ENCODE results near the gene TEP1. TPM values are rescaled to one million over a fixed set of nuclear protein-coding genes. Genes with fewer than 3 reads are reported as not detected.

The TEP1 gene
- total and polyA plus RNA-seq, 2 of the 8 experiments (the other 6 are each of a cell fraction or from before 2014, with no cell fraction given) = 6.9 to 10.7 TPM

GRCh38 chr14:20365928-20366327 lies 47.4 kb downstream of the TEP1 start:
- H2AK5ac ChIP-seq (ENCODE audit: low read depth, low read length) = no peak overlapping the region
- H3K4me3 ChIP-seq (ENCODE audit: extremely low read depth in 1 of 4, insufficient read depth in 2 of 4, low read depth in 3 of 4, low read length in 4 of 4) = no peak overlapping the region
- H3K4me1 ChIP-seq (replicated peaks in 1 of 4; ENCODE audit: control insufficient read depth in 3 of 4, insufficient read depth in 4 of 4, low read length in 3 of 4) = no peaks in the 10 kb centered on the region
- no peak for DNase-seq (ENCODE audit: low read depth in 1 of 2, low spot score in 2 of 2)
- no peak overlapping the region for H4K91ac ChIP-seq (replicated peaks; ENCODE audit: insufficient read length, low read length)
- ChIA-PET CTCF (ENCODE audit: partially characterized antibody) (no interaction called here), POLR2A (ENCODE audit: partially characterized antibody) (interaction anchor here (1.1 kb wide), 1 partner anchor 24 kb away, joined by 3 read pairs; no protein-coding TSS in a partner anchor)
- no peak overlapping the region for H2BK20ac ChIP-seq (ENCODE audit: low read length)
- no peak overlapping the region for H3K56ac ChIP-seq (replicated peaks; ENCODE audit: insufficient read length, low read depth, low read length)
- no peak overlapping the region for H3K9ac ChIP-seq (replicated peaks in 1 of 4; ENCODE audit: extremely low read depth in 1 of 4, low read depth in 3 of 4, low read length in 3 of 4)
- H4K20me1 ChIP-seq (replicated peaks in 1 of 2; ENCODE audit: control insufficient read depth in 1 of 2, insufficient read depth in 2 of 2, low read length in 2 of 2) = no peaks in the 10 kb centered on the region
- no peak overlapping the region for H3K23ac ChIP-seq (ENCODE audit: insufficient read length)
- H3K79me2 ChIP-seq (ENCODE audit: control insufficient read depth in 1 of 2, insufficient read depth in 2 of 2, low read length in 2 of 2) = no peaks in the 10 kb centered on the region
- FAIRE-seq = no peak
- H3K18ac ChIP-seq (ENCODE audit: extremely low read depth, low read length) = no peak overlapping the region
- H3K79me1 ChIP-seq (ENCODE audit: low read depth, low read length) = no peaks in the 10 kb centered on the region
- no peak overlapping the region for H3K4ac ChIP-seq (replicated peaks; ENCODE audit: insufficient read length, low read depth, low read length)
- no peak overlapping the region for H4K8ac ChIP-seq (ENCODE audit: extremely low read depth, insufficient read depth, low read length)
- no peak overlapping the region for H2BK120ac ChIP-seq (replicated peaks; ENCODE audit: low read depth, low read length)
- no peak overlapping the region for H2BK12ac ChIP-seq (ENCODE audit: low read depth, low read length)
- H2BK15ac ChIP-seq (ENCODE audit: low read length) = no peak overlapping the region
- H2BK5ac ChIP-seq (ENCODE audit: low read depth, low read length) = no peak overlapping the region
- no peak overlapping the region for H4K5ac ChIP-seq (ENCODE audit: insufficient read length, low read depth, low read length)
- H3K9me3 ChIP-seq (ENCODE audit: insufficient read depth in 2 of 2, low read depth in 1 of 2, low read length in 1 of 2) = no peaks in the 10 kb centered on the region
- no peak overlapping the region for H3K4me2 ChIP-seq (ENCODE audit: insufficient read depth in 1 of 2, low read depth in 2 of 2, low read length in 2 of 2)
- peaks cover 0 to 15% (median 3%) of the 10 kb centered on the region in 4 experiments; a peak in 4 of 8 replicates for H3K36me3 ChIP-seq (ENCODE audit: control insufficient read depth in 2 of 4, insufficient read depth in 4 of 4, low read length in 3 of 4)
- TF ChIP-seq ASH2L (IDR thresholded peaks at IDR 0.05; ENCODE audit: low read length) (no peak), SIN3A (conservative IDR thresholded peaks at IDR 0.05 in 1 of 2, IDR thresholded peaks at IDR 0.05 in 1 of 2; ENCODE audit: low read depth in 1 of 2, low read length in 2 of 2) (no peak), RAD21 (IDR thresholded peaks at IDR 0.05 in 1 of 2, conservative IDR thresholded peaks at IDR 0.05 in 1 of 2; ENCODE audit: low read depth in 2 of 2, low read length in 2 of 2) (no peak), RNF2 (IDR thresholded peaks at IDR 0.05; ENCODE audit: borderline replicate concordance, low read depth, low read length, missing control alignments, poor library complexity, severe bottlenecking) (no peak), SP4 (IDR thresholded peaks at IDR 0.05; ENCODE audit: low read length) (no peak), TCF12 (IDR thresholded peaks at IDR 0.05; ENCODE audit: low read depth, low read length) (no peak), CBX5 (IDR thresholded peaks at IDR 0.05; ENCODE audit: low read depth, low read length) (no peak), JUND (IDR thresholded peaks at IDR 0.05; ENCODE audit: low read length) (no peak), CTBP2 (IDR thresholded peaks at IDR 0.05; ENCODE audit: borderline replicate concordance, insufficient read depth, insufficient read length, low read length) (no peak), SIX5 (IDR thresholded peaks at IDR 0.05; ENCODE audit: low read depth, low read length) (no peak), PHF8 (conservative IDR thresholded peaks at IDR 0.05; ENCODE audit: low read depth, low read length) (no peak)
- H3K14ac ChIP-seq (ENCODE audit: insufficient read length) = no peak overlapping the region
- no peak overlapping the region for H3K27ac ChIP-seq (ENCODE audit: low read depth, low read length)
- no peaks in the 10 kb centered on the region for H3K23me2 ChIP-seq (ENCODE audit: low read depth, low read length)
- no peak overlapping the region for H2AFZ ChIP-seq (ENCODE audit: low read length)
- no peaks in the 10 kb centered on the region for H3K27me3 ChIP-seq (replicated peaks in 1 of 4; ENCODE audit: control insufficient read depth in 3 of 4, extremely low read depth in 1 of 4, insufficient read depth in 3 of 4, low read length in 3 of 4)
